Fibroblast of skin of abdomen (primary cell): ENCODE measurements around the gene DLX2.

Experiments
- DNase-seq: peaks from one replicate; pipeline ENCODE4 v3.0.0-alpha.2; 2013

Gene DLX2

GRCh38 chr2:172052000-172052983 lies 50.4 kb downstream of the DLX2 start:
- DNase-seq: no peak

- DNase-seq: no peak
Measured at GRCh38 chr2:172050479-172051125, 52.1 kb downstream of the DLX2 start.

GRCh38 chr2:172049567-172050120 lies 53.1 kb downstream of the DLX2 start:
- no peak for DNase-seq
